Activated T-helper 2 cell treated with anti-CD3 and anti-CD28 coated beads, Interferon-gamma antibody, Interleukin-2, Interleukin-4, amounts not matched to agents 10 μg/mL and 5 μg/mL and 100 μg/mL, durations not matched to agents 14 hours and 24 hours and 36 hours (primary cell): Measurements from ENCODE around the gene FOXN1. TPM values are rescaled to one million over a fixed set of nuclear protein-coding genes. Genes with fewer than 3 reads are reported as not detected.

ENCODE experiments used
- DNase-seq: peaks from one replicate; pipeline ENCODE4 v3.0.0; 2021; ENCODE audit warnings: low spot score
- H3K27ac Mint-ChIP-seq: one replicate; pipeline ENCODE4 v1.8.0; 2021; ENCODE audit warnings: mixed read lengths
- H3K27me3 Mint-ChIP-seq: one replicate; pipeline ENCODE4 v1.8.0; 2021; ENCODE audit warnings: low read depth, mixed read lengths
- H3K36me3 Mint-ChIP-seq: one replicate; pipeline ENCODE4 v1.8.0; 2021; ENCODE audit warnings: low read depth, mixed read lengths
- H3K4me1 Mint-ChIP-seq: one replicate; pipeline ENCODE4 v1.8.0; 2021; ENCODE audit warnings: low read depth, mixed read lengths
- H3K4me3 Mint-ChIP-seq: one replicate; pipeline ENCODE4 v1.8.0; 2021; ENCODE audit warnings: low read depth, mild to moderate bottlenecking, moderate library complexity, mixed read lengths
- H3K9me3 Mint-ChIP-seq: one replicate; pipeline ENCODE4 v1.8.0; 2021; ENCODE audit warnings: mixed read lengths
- intact Hi-C: fragments of 100-400 bp; cut with micrococcal nuclease; formaldehyde crosslinking; loops from one replicate; pipeline ENCODE4 v1.15.1; 2023
- total RNA-seq: library from RNA; stranded (reverse); gene quantifications from 2 replicates; pipeline ENCODE4 v1.2.3, GENCODE V29; 2022

Gene FOXN1
- total RNA-seq, 1 donor from 2014 or later: not detected

GRCh38 chr17:28527181-28527681, 21.1 kb downstream of the FOXN1 start:
- intact Hi-C loops: no loop called here
- no peak overlapping the region for H3K4me3 Mint-ChIP-seq
- no peaks in the 10 kb centered on the region for H3K27me3 Mint-ChIP-seq
- no peaks in the 10 kb centered on the region for H3K9me3 Mint-ChIP-seq
- no peaks in the 10 kb centered on the region for H3K36me3 Mint-ChIP-seq
- no peak for DNase-seq
- no peaks in the 10 kb centered on the region for H3K4me1 Mint-ChIP-seq
- H3K27ac Mint-ChIP-seq: no peak overlapping the region

DNA sequence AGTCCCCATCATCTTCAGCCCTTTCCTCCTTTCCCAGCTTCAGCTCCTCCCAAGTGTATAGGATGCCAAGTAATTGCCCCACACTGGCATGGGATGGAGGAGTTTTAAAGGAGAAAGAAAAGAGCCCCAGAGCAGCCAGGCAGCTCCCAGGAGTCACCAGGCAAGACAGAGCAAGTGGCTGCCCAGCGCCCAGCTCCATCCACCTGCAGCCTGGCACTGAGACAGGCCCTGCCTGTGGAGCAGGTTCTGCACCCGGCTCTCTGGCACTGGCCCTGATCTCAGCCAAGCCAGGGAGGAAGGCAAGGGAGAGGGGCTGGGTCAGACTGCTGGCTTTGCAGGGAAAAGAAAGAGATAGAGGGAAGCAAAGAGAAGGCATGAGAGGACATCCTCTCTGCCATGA, 21.7 kb downstream of the FOXN1 start:
- H3K27me3 Mint-ChIP-seq: no peaks in the 10 kb centered on the region

GRCh38 chr17:28528327-28529012, 22.3 kb downstream of the FOXN1 start:
- Mint-ChIP-seq H3K9me3 (no peaks in the 10 kb centered on the region), H3K36me3 (no peaks in the 10 kb centered on the region), H3K27me3 (no peaks in the 10 kb centered on the region), H3K27ac (no peak overlapping the region), H3K4me3 (no peak overlapping the region), H3K4me1 (no peaks in the 10 kb centered on the region)
- intact Hi-C loops: no loop called here
- no peak for DNase-seq

More for the DNA sequence above, 21.7 kb downstream of the FOXN1 start:
- no peaks in the 10 kb centered on the region for H3K4me1 Mint-ChIP-seq
- no peak overlapping the region for H3K27ac Mint-ChIP-seq
- no peaks in the 10 kb centered on the region for H3K36me3 Mint-ChIP-seq
- no peaks in the 10 kb centered on the region for H3K9me3 Mint-ChIP-seq
- no peak for DNase-seq
- intact Hi-C loops: no loop called here
- H3K4me3 Mint-ChIP-seq: no peak overlapping the region

GRCh38 chr17:28529013-28529400, 22.9 kb downstream of the FOXN1 start:
- Mint-ChIP-seq H3K9me3 (no peaks in the 10 kb centered on the region), H3K27me3 (no peaks in the 10 kb centered on the region), H3K4me3 (no peak overlapping the region), H3K36me3 (no peaks in the 10 kb centered on the region), H3K4me1 (no peaks in the 10 kb centered on the region), H3K27ac (no peak overlapping the region)
- intact Hi-C loops: no loop called here
- DNase-seq: no peak

DNA sequence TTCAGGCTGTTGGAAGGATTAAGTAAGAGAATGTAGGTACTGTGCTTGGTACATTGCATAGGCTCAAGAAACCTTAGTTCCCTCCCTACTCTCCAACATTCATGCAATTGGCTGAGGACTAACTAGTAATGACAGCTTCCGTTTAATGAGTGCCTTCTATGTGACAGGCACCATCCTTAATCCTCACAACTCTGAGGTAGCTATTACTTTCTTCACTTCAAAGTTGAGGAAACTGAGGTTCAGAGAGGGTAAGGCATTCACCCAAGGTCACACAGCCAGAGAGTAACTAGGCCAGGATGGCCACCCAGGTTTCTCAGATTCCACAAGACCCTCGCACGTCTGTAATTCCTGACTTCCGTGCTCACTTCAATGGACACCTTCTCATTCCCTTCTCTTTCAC, 24.1 kb downstream of the FOXN1 start:
- Mint-ChIP-seq H3K4me3 (no peak overlapping the region), H3K27ac (no peak overlapping the region), H3K9me3 (no peaks in the 10 kb centered on the region), H3K4me1 (no peaks in the 10 kb centered on the region), H3K27me3 (no peaks in the 10 kb centered on the region), H3K36me3 (no peaks in the 10 kb centered on the region)
- no peak for DNase-seq
- intact Hi-C loops: no loop called here

GRCh38 chr17:28530926-28531325, 24.8 kb downstream of the FOXN1 start:
- Mint-ChIP-seq H3K36me3 (no peaks in the 10 kb centered on the region), H3K27me3 (no peaks in the 10 kb centered on the region)
- intact Hi-C loops: no loop called here

DNA sequence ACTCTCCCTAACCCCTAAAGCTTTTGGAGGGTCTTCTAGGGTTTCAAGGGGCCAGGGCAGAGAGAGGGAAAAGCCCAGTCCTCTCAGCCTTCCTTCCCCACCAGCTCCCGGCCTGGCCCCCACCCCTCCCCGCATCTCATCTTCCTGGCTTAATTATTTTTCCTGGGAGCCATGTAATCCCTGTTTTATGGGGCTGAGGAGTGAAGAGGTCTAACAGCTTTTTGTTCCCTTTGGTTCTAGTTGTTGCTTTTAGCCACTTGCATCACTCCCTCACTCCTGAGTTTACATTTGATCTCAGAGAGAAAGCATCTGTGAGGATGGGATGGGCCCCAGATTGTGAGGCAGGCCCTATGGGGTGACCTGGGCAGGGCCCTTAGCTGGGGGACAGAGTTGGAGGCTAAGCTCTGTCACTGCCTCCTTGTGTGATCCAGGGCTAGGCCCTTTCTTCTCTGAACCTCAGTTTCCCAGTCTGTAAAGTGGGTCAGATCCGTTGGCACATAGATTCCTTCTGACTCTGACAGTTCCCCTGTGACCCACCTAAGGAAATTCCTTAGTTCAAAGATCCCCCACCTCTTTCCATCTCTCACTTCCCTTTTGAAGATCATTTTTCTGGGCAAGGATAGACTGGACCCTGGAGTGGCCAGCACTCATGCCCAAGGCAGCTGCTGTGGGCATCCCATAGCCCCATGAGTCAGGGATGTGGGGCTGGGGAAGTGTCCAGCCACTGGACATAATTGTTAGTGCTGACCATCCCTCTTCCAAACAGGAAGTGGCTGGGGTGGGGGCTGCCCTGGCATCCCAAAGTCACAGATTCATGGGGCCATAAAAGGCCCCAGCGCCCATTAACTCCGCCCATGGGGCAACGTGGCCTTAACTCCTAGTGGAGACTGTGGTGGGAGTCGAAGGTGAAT, 26.2 kb downstream of the FOXN1 start:
- no peaks in the 10 kb centered on the region for H3K9me3 Mint-ChIP-seq
- no peaks in the 10 kb centered on the region for H3K36me3 Mint-ChIP-seq
- no peak for DNase-seq
- no peak overlapping the region for H3K4me3 Mint-ChIP-seq
- intact Hi-C loops: no loop called here
- no peak overlapping the region for H3K27ac Mint-ChIP-seq
- H3K27me3 Mint-ChIP-seq: no peaks in the 10 kb centered on the region
- H3K4me1 Mint-ChIP-seq: no peaks in the 10 kb centered on the region

More at GRCh38 chr17:28530926-28531325, 24.8 kb downstream of the FOXN1 start:
- no peak for DNase-seq
- Mint-ChIP-seq H3K4me1 (no peaks in the 10 kb centered on the region), H3K27ac (no peak overlapping the region), H3K9me3 (no peaks in the 10 kb centered on the region), H3K4me3 (no peak overlapping the region)

DNA sequence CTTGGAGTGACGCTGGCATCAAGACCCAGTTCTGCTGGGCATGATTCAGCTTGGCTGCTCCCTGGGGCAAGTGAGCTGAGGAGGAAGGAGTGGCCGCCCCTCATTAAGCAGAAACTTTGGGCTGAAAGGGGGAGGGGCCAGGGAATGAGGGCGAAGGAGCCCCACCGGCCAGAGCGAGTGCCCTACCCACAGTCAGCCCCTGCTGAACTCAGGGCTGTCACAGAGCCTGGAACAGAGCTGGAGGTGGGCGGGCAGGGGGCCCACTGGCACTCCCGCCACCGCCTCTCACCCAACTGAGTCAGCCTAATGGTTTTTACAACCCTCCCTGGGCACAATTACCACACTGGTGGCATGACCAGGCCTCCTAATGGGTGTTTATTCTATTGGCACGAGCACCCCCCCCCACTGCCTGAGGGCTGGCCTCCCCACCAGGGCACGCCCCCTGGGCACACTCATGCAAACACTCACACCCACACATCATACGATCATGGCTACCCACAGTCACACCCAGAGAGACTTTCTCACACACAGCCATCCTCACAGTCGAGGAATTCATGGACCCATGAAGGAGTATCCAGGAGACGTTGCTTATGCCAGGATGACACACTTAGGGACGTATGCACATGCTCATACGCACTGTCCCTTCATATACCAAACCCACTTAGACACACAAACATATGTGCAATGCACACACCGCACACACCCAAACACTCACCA, 27.1 kb downstream of the FOXN1 start:
- no peaks in the 10 kb centered on the region for H3K27me3 Mint-ChIP-seq
- no peak overlapping the region for H3K27ac Mint-ChIP-seq
- intact Hi-C loops: no loop called here
- H3K36me3 Mint-ChIP-seq: no peaks in the 10 kb centered on the region
- H3K4me3 Mint-ChIP-seq: no peak overlapping the region
- no peaks in the 10 kb centered on the region for H3K4me1 Mint-ChIP-seq
- no peaks in the 10 kb centered on the region for H3K9me3 Mint-ChIP-seq
- DNase-seq: no peak

- H3K4me1 Mint-ChIP-seq: no peaks in the 10 kb centered on the region
- no peaks in the 10 kb centered on the region for H3K27me3 Mint-ChIP-seq
- H3K9me3 Mint-ChIP-seq: no peaks in the 10 kb centered on the region
- intact Hi-C loops: no loop called here
- no peak for DNase-seq
- H3K36me3 Mint-ChIP-seq: no peaks in the 10 kb centered on the region
- H3K4me3 Mint-ChIP-seq: no peak overlapping the region
- H3K27ac Mint-ChIP-seq: no peak overlapping the region
Observed at GRCh38 chr17:28534740-28535375, 28.7 kb downstream of the FOXN1 start.

- Mint-ChIP-seq H3K27ac (no peak overlapping the region), H3K9me3 (no peaks in the 10 kb centered on the region), H3K36me3 (no peaks in the 10 kb centered on the region), H3K4me3 (no peak overlapping the region), H3K4me1 (no peaks in the 10 kb centered on the region), H3K27me3 (no peaks in the 10 kb centered on the region)
- intact Hi-C loops: no loop called here
- no peak for DNase-seq
Observed at GRCh38 chr17:28536532-28537218, 30.5 kb downstream of the FOXN1 start.

DNA sequence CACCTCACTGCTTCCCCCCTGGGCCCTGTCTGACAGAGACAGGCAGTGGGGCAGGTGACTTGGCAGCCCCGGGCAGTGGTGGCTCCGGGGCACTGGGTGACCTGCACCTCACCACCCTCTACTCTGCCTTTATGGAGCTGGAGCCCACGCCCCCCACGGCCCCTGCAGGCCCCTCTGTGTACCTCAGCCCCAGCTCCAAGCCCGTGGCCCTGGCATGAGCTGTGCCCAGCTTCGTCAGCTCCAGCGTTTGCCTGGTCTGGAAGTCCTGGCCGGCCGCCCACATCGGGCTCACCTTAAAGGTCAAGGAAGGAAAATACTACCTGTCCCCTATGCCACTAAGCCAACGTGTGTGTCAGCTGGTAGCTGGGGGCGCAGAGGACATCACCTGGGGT, 31.1 kb downstream of the FOXN1 start:
- Mint-ChIP-seq H3K27ac (no peak overlapping the region), H3K27me3 (no peaks in the 10 kb centered on the region), H3K4me3 (no peak overlapping the region), H3K36me3 (no peaks in the 10 kb centered on the region), H3K4me1 (no peaks in the 10 kb centered on the region), H3K9me3 (no peaks in the 10 kb centered on the region)
- no peak for DNase-seq
- intact Hi-C loops: no loop called here

GRCh38 chr17:28538296-28538895, 32.2 kb downstream of the FOXN1 start:
- no peak overlapping the region for H3K27ac Mint-ChIP-seq
- H3K9me3 Mint-ChIP-seq: no peaks in the 10 kb centered on the region
- no peaks in the 10 kb centered on the region for H3K27me3 Mint-ChIP-seq
- no peaks in the 10 kb centered on the region for H3K36me3 Mint-ChIP-seq
- no peak for DNase-seq
- intact Hi-C loops: no loop called here
- no peak overlapping the region for H3K4me3 Mint-ChIP-seq
- no peaks in the 10 kb centered on the region for H3K4me1 Mint-ChIP-seq
